Liver (tissue), 3 donors: ENCODE data around the gene PLCG2.

Source experiments
- EGR1 ChIP-seq, 2 donors: IDR thresholded peaks; 2 replicates each; pipeline ENCODE4 v1.6.1; 2016 to 2018; ENCODE audit warnings: antibody characterized with exemption in 2 of 2, low read depth in 2 of 2
- GABPA ChIP-seq, 2 donors: IDR thresholded peaks in 1 of 2; conservative IDR thresholded peaks in 1 of 2; 2 replicates each; pipeline ENCODE4 v1.6.1; 2016; ENCODE audit warnings: antibody characterized with exemption in 2 of 2, mild to moderate bottlenecking in 1 of 2, moderate library complexity in 1 of 2
- JUND ChIP-seq, 2 donors: IDR thresholded peaks; 2 replicates each; pipeline ENCODE4 v1.6.1; 2016; ENCODE audit warnings: antibody characterized with exemption in 2 of 2
- RAD21 ChIP-seq, 2 donors: IDR thresholded peaks; 2 replicates each; pipeline ENCODE4 v1.6.1; 2016; ENCODE audit warnings: antibody characterized with exemption in 2 of 2, mild to moderate bottlenecking in 2 of 2
- SP1 ChIP-seq: IDR thresholded peaks from 2 replicates; pipeline ENCODE4 v1.6.1; 2018; ENCODE audit warnings: antibody characterized with exemption, mild to moderate bottlenecking
- YY1 ChIP-seq: IDR thresholded peaks from 2 replicates; pipeline ENCODE4 v1.6.1; 2016; ENCODE audit warnings: antibody characterized with exemption, mild to moderate bottlenecking
- TF ChIP-seq, protein P1 (sequence below): fragments of 150-350 bp; IDR thresholded peaks from 2 replicates; pipeline ENCODE4 v1.5.1; 2017; ENCODE audit warnings: improper control_type of control experiment, low read depth, low read length; ENCODE audit not compliant: missing input control
- TF ChIP-seq, protein P2 (sequence below): IDR thresholded peaks from 2 replicates; pipeline ENCODE4 v1.6.1; 2016; ENCODE audit warnings: antibody characterized with exemption
- donor health status: healthy.
- donor health status: healthy.

DNA sequence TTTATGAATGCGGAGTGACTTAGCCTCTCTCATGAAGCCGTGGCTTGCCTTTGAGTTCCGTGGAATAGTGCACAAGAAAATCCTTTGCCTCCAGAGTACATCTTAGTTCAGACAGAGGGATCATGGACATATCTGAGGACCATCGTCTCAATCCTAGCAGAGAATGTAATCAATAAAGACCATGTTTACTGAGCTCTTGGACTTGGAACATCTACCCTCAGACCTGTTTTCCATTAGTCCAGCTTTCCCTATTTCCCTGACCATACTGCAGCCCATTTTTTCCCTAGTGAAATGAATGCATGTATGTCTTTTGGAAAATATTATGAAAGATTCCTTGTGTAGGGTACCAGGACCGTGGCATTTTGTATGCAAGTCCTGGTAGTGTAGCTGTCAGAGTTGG is 90.2 kb downstream of the PLCG2 start:
- no peak for TF ChIP-seq EGR1 (IDR thresholded peaks at IDR 0.05; ENCODE audit: low read depth in 2 of 2)
- TF ChIP-seq, protein P1, sequence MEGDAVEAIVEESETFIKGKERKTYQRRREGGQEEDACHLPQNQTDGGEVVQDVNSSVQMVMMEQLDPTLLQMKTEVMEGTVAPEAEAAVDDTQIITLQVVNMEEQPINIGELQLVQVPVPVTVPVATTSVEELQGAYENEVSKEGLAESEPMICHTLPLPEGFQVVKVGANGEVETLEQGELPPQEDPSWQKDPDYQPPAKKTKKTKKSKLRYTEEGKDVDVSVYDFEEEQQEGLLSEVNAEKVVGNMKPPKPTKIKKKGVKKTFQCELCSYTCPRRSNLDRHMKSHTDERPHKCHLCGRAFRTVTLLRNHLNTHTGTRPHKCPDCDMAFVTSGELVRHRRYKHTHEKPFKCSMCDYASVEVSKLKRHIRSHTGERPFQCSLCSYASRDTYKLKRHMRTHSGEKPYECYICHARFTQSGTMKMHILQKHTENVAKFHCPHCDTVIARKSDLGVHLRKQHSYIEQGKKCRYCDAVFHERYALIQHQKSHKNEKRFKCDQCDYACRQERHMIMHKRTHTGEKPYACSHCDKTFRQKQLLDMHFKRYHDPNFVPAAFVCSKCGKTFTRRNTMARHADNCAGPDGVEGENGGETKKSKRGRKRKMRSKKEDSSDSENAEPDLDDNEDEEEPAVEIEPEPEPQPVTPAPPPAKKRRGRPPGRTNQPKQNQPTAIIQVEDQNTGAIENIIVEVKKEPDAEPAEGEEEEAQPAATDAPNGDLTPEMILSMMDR: no peak
- TF ChIP-seq RAD21 (IDR thresholded peaks at IDR 0.05): no peak
- no peak for TF ChIP-seq GABPA (IDR thresholded peaks at IDR 0.05 in 1 of 2, conservative IDR thresholded peaks at IDR 0.05 in 1 of 2)
- no peak for TF ChIP-seq JUND (IDR thresholded peaks at IDR 0.05)
- no peak for TF ChIP-seq YY1
- TF ChIP-seq SP1: no peak
- TF ChIP-seq, protein P2, sequence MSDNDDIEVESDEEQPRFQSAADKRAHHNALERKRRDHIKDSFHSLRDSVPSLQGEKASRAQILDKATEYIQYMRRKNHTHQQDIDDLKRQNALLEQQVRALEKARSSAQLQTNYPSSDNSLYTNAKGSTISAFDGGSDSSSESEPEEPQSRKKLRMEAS: no peak
